Activated effector memory CD4-positive, alpha-beta T cell treated with Interleukin-2 at 50 U/mL for 16 hours (primary cell): Measurements from ENCODE around the gene B3GALT4.
A peak's percentile ranks its signal among the peaks of the same experiment; 100 is the strongest.
"Not testable (repeated sequence)": the region's sequence is repeated elsewhere in the genome, so short reads cannot be mapped to it uniquely, and the experiment has no call there.

Experiments
- DNase-seq: peaks from one replicate; pipeline ENCODE4 v3.0.0-alpha.2; 2020

B3GALT4 gene

GRCh38 chr6:33272275-33273128 is 4.4 kb upstream of the B3GALT4 start:
- DNase-seq, result no peak

- DNase-seq, result no peak
Observed at GRCh38 chr6:33273129-33273923, 3.6 kb upstream of the B3GALT4 start.

GRCh38 chr6:33273924-33274902 is 2.7 kb upstream of the B3GALT4 start:
- DNase-seq, result no peak

GRCh38 chr6:33275795-33276580 is 935 bp upstream of the B3GALT4 start:
- not testable (repeated sequence) for DNase-seq

GRCh38 chr6:33276581-33276863 is 401 bp upstream of the B3GALT4 start:
- no peak for DNase-seq

DNA sequence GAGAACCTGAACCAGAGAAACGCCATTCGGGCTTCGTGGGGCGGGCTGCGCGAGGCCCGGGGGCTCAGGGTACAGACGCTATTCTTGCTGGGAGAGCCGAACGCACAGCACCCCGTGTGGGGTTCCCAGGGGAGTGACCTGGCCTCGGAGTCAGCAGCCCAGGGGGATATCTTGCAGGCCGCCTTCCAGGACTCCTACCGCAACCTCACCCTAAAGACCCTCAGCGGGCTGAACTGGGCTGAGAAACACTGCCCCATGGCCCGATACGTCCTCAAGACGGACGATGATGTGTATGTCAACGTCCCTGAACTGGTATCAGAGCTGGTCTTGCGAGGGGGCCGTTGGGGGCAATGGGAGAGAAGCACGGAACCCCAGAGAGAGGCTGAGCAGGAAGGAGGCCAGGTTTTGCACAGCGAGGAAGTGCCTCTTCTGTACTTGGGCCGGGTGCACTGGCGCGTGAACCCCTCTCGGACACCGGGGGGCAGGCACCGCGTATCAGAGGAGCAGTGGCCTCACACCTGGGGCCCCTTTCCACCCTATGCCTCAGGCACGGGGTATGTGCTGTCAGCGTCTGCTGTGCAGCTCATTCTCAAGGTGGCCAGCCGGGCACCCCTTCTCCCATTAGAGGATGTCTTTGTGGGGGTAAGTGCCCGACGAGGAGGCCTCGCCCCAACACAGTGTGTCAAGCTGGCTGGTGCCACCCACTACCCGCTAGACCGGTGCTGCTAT is 904 bp downstream of the B3GALT4 start:
- no peak for DNase-seq

GRCh38 chr6:33278392-33278741 is 1.4 kb downstream of the B3GALT4 start:
- no peak for DNase-seq

- no peak for DNase-seq
Observed at GRCh38 chr6:33278810-33279209, 1.9 kb downstream of the B3GALT4 start.

- DNase-seq, result no peak
Observed at GRCh38 chr6:33279257-33279695, 2.4 kb downstream of the B3GALT4 start.

DNA sequence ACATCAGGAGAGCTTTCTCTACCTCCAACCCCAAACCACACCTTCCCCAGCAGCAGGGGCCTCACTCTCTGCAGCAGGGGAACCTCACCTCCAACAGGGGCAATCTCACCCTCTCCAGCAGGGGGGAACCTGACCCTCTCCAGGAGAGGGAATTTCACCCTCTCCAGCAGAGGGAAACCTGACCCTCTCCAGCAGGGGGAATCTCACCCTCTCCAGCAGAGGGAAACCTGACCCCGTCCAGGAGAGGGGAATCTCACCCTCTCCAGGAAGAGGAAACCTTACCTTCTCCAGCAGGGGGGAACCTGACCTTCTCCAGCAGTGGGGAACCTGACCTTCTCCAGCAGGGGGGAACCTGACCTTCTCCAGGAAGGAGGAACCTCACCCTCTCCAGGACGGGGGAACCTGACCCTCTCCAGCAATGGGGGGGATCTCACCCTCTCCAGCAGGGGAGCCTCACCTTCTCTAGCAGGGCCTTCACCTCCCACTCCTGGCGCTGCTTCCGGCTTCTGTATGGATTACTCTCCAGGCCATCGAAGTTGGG is 3.1 kb downstream of the B3GALT4 start:
- no peak for DNase-seq

DNA sequence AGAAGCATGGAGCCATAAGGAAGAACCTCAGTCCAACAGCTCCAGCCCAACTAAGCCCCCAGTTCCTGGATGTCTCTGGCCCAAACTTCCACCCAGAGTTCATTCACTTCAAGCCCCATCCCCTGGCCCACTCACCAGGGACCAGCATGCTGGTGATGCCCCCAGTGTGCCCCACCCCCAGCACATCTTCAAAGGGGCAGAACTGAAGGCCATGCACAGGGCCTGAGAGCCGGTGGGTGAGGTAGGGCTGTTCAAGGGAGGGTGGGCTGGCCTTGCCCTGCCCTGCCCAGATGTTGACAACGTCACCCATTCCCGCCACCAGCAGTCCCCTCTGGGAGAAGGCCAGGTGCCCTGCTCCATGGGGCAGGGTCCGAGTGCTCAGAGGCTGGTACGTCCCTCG is 3.6 kb downstream of the B3GALT4 start:
- no peak for DNase-seq

- DNase-seq, result not testable (repeated sequence)
Observed at GRCh38 chr6:33285214-33285613, 8.3 kb downstream of the B3GALT4 start.

DNA sequence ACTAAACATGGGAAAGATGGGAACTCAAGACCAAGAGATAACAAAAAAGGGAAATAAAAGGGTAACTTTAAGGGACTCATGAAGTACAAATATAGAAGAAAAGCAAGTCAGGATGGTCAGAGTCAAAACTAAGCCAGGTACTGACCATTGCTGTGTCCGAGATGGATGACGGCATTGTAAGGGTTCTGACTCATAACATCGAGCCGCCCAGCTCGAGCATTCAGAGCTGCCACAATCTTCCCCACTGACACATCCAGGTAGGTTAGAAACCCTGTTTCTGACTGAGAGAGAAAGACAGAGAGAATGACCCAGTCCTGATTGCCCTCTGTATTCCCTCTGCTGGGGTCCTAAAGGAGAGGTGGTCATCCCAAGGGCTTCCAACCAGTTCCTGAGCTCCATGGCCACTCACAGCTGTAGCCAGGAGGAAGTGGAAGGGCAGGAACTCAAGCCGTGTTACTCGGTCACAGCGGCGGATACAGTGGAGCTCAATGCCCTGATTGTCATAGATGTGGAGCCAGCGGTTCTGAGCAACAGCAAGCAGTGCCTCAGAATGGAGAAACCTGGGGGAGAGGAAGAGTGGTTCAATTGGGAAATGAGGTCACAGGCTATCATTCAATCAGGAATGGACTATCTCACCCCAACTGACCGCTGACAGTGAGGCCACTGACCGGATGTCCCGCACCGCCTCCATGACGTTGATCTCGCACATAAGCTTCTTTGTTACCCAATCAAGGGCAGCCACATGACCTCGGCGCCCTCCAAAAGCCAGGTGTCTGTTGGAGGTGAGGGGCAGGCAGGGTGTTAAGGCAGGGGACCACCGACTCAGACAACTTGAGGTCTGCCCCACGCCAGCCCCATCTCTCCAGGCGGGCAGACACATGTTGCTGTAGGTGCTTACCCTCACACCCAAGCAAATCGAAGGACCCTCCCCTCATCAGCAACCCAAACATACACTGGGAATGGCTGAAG is 10.3 kb downstream of the B3GALT4 start:
- no peak for DNase-seq

DNA sequence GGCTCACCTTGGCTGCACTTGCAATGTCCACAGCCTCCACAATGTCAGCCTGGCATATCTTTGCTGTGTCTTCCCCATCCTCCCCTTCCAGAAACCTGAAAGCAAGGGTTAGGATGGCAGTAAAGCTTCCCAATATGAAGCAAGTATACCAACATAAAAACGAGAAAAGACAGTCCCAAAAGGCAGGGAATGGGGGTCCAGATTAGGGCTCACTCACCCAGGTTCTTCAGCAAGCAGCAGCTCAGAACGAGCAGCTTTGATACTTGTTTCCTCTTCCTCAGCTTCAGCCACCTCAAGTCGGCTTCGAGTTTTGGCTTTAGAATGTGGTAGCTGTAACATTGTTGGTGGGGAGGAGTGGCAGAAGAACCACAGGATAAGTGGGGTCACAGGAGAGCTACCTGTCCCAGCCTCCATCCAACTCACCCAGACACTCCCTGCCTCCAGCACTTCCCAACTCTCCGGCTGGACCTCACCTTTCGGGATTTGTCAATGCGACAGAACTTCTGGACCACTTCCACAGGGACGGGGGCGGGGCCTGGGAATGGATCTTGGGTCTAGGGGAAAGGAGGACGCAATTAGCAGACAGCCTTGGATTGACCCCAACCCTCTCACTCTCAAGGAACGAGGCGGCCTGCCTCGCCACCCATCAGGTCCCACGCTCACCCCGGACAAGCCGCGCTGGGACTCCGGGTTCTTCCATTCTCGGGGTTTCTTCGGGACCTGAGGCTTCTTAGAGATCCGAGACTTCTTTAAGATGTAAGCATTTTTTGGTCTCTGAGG is 11.4 kb downstream of the B3GALT4 start:
- no peak for DNase-seq

- peak; percentile 75 for DNase-seq
Observed at GRCh38 chr6:33288921-33289783, 12.2 kb downstream of the B3GALT4 start, which contains the start of the genes PFDN6 and WDR46. TSS of gene PFDN6 (plus strand) at chr6:33289601. CDS start at chr6:33289857, 256 bp downstream. TSS of gene WDR46 (minus strand) at chr6:33289239. CDS start at chr6:33289170, 69 bp downstream.

- no peak for DNase-seq
Observed at GRCh38 chr6:33289784-33290315, 12.9 kb downstream of the B3GALT4 start.

DNA sequence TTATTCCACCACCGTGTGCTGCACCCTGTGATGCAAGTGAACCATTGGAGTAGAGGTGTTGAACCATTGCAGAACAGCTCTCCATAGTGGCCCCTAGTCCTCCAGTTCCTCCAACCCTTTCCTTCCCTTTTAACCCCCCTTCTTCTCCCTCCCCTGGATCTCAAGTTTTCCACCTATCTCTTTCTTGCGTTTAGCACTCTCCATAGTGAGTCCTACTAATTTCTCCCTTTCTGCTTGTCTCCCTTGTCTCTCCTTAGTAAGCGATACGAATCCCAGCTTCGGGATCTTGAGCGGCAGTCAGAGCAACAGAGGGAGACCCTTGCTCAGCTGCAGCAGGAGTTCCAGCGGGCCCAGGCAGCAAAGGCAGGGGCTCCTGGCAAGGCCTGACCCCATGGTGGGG is 13.5 kb downstream of the B3GALT4 start:
- DNase-seq, result no peak
